H1 (cell line): ENCODE data around the gene RDM1. TPM values are rescaled to one million over a fixed set of nuclear protein-coding genes. Genes with fewer than 3 reads are reported as not detected.

Source experiments
- ATF3 ChIP-seq: IDR thresholded peaks from 2 replicates; pipeline ENCODE4 v1.6.1; 2011; ENCODE audit warnings: low read depth, mild to moderate bottlenecking, low read length; ENCODE audit not compliant: insufficient read depth
- CHD7 ChIP-seq: fragments of 300-600 bp; sonication (generic); IDR thresholded peaks from 2 replicates; pipeline ENCODE4 v1.7.1; 2012; ENCODE audit warnings: low read length, moderate library complexity, mild to moderate bottlenecking, inconsistent platforms; ENCODE audit not compliant: insufficient replicate concordance
- GTF2F1 ChIP-seq: IDR thresholded peaks from 2 replicates; pipeline ENCODE4 v1.6.1; 2012; ENCODE audit warnings: low read depth, low read length, improper control_type of control experiment, borderline replicate concordance
- KDM1A ChIP-seq: fragments of 200-600, 300-600 bp; sonication (generic); IDR thresholded peaks from 2 replicates; pipeline ENCODE4 v1.7.1; 2016; ENCODE audit warnings: mild to moderate bottlenecking, low read length, borderline replicate concordance
- RNF2 ChIP-seq: fragments of 200-900, 300-1000 bp; sonication (generic); IDR thresholded peaks from 2 replicates; pipeline ENCODE4 v1.7.1; 2016; ENCODE audit warnings: borderline replicate concordance, low read depth, mild to moderate bottlenecking, antibody characterized with exemption, low read length; ENCODE audit not compliant: poor library complexity, severe bottlenecking; ENCODE audit errors: missing control alignments
- SIX5 ChIP-seq: IDR thresholded peaks from 2 replicates; pipeline ENCODE4 v1.6.1; 2011; ENCODE audit warnings: mild to moderate bottlenecking, low read depth, low read length
- TBP ChIP-seq: IDR thresholded peaks from 2 replicates; pipeline ENCODE4 v1.6.1; 2011; ENCODE audit warnings: low read depth, low read length, improper control_type of control experiment
- TCF12 ChIP-seq: IDR thresholded peaks from 2 replicates; pipeline ENCODE4 v1.6.1; 2011; ENCODE audit warnings: low read depth, mild to moderate bottlenecking, low read length
- YY1 ChIP-seq: IDR thresholded peaks from 2 replicates; pipeline ENCODE4 v1.6.1; 2011; ENCODE audit warnings: low read depth, mild to moderate bottlenecking, low read length
- polyA plus RNA-seq, 7 experiments: library from polyadenylated mRNA; depleted of rRNA in 3 of 7; stranded (reverse) in 5 of 7; unstranded in 2 of 7; fragments of >200 nt in 5 of 7; fragments of 200-250 nt in 2 of 7; gene quantifications; 1 replicate in 5 of 7; 2 replicates in 1 of 7; 4 replicates in 1 of 7; pipeline versions ENCODE4 v1.2.1 to v1.2.3, GENCODE V29; 2011 to 2013; ENCODE audit warnings: missing spikeins in 2 of 7, mixed read lengths in 2 of 7
- total RNA-seq: library from RNA; stranded (reverse); fragmentation: NEBNext Ultra II Directional; extraction: Animal tissue kit (Norgen Biotek cat#: 25700); gene quantifications from 2 replicates; pipeline ENCODE4 v1.2.1, GENCODE V29; 2021

RDM1 gene
- total and polyA plus RNA-seq, 2 of the 8 experiments (the other 6 are each of a cell fraction or from before 2014, with no cell fraction given), result 7.3 to 9.7 TPM

GRCh38 chr17:35973333-35974260, 43.0 kb upstream of the RDM1 start (continued):
- no peak for TF ChIP-seq CHD7
- TF ChIP-seq GTF2F1, result no peak
- no peak for TF ChIP-seq TCF12
- TF ChIP-seq KDM1A, result no peak
- TF ChIP-seq TBP, result no peak
- TF ChIP-seq ATF3, result no peak
- no peak for TF ChIP-seq YY1
- TF ChIP-seq RNF2, result no peak
- TF ChIP-seq SIX5, result no peak
